ENCODE results near the gene CACNG8. TPM values are rescaled to one million over a fixed set of nuclear protein-coding genes. Genes with fewer than 3 reads are reported as not detected.

Gene CACNG8
- polyA plus RNA-seq, 1 donor (not counting 4 experiments of a cell fraction or from before 2014, with no cell fraction given) = not detected

DNA sequence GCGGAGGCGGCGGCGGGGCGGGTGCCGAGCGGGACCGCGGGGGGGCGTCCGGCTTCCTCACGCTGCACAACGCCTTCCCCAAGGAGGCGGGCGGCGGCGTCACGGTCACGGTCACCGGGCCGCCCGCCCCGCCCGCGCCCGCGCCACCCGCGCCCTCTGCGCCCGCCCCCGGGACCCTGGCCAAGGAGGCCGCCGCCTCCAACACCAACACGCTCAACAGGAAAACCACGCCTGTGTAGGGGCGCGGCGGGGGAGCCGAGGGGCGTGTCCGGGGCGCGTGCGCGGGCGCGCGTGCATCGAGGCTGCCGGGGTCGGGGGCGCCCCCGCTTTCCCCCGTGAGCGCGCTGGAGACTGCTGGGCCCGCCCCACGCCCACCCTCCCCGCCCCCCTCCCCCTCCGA lies 19.9 kb downstream of the CACNG8 start:
- H3K4me3 ChIP-seq (ENCODE audit: control insufficient read depth in 2 of 3, extremely low read depth in 1 of 3, insufficient read depth in 2 of 3, low read depth in 1 of 3, low read length in 3 of 3) = no peak overlapping the region
- no peak for FAIRE-seq
- dilution Hi-C loops (cut with MboI; ENCODE audit: extremely low pct_ligation_motif_present, low sequenced_read_pairs) = no loop called here
- no peak overlapping the region for H3K27ac ChIP-seq (ENCODE audit: control insufficient read depth, insufficient read depth, low read length)
- H3K9me1 ChIP-seq (ENCODE audit: control insufficient read depth, extremely low read depth, insufficient read depth, low read length) = no peaks in the 10 kb centered on the region
- peaks cover 3% of the 10 kb centered on the region for H3K9me3 ChIP-seq (ENCODE audit: control insufficient read depth, low read depth, low read length)
- no peaks in the 10 kb centered on the region for H3K36me3 ChIP-seq (ENCODE audit: control insufficient read depth in 2 of 2, extremely low read depth in 1 of 2, insufficient read depth in 2 of 2, low read length in 2 of 2)
- H3K79me2 ChIP-seq (ENCODE audit: control insufficient read depth, insufficient read depth, low read length) = no peaks in the 10 kb centered on the region
- peaks cover 44% of the 10 kb centered on the region for H3K27me3 ChIP-seq (ENCODE audit: control insufficient read depth, extremely low read depth, insufficient read depth, low read length)
- no peaks in the 10 kb centered on the region for H3K4me1 ChIP-seq (ENCODE audit: control insufficient read depth, extremely low read depth, insufficient read depth, low read length)
- no peak overlapping the region for H3K9ac ChIP-seq (ENCODE audit: control insufficient read depth, extremely low read depth, insufficient read depth, low read length)
- no peak overlapping the region for H3K4me2 ChIP-seq (ENCODE audit: control insufficient read depth, extremely low read depth, insufficient read depth, low read depth, low read length)
- no peak for DNase-seq (ENCODE audit: low read depth, low spot score)
- no peak overlapping the region for H2AFZ ChIP-seq (ENCODE audit: control insufficient read depth, low read length)
- TF ChIP-seq, protein P1, sequence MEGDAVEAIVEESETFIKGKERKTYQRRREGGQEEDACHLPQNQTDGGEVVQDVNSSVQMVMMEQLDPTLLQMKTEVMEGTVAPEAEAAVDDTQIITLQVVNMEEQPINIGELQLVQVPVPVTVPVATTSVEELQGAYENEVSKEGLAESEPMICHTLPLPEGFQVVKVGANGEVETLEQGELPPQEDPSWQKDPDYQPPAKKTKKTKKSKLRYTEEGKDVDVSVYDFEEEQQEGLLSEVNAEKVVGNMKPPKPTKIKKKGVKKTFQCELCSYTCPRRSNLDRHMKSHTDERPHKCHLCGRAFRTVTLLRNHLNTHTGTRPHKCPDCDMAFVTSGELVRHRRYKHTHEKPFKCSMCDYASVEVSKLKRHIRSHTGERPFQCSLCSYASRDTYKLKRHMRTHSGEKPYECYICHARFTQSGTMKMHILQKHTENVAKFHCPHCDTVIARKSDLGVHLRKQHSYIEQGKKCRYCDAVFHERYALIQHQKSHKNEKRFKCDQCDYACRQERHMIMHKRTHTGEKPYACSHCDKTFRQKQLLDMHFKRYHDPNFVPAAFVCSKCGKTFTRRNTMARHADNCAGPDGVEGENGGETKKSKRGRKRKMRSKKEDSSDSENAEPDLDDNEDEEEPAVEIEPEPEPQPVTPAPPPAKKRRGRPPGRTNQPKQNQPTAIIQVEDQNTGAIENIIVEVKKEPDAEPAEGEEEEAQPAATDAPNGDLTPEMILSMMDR (optimal IDR thresholded peaks at IDR 0.05 in 1 of 3, IDR thresholded peaks at IDR 0.05 in 1 of 3, conservative IDR thresholded peaks at IDR 0.05 in 1 of 3; ENCODE audit: extremely low read depth in 1 of 3, insufficient read depth in 2 of 3, low read length in 3 of 3) = no peak
- TF ChIP-seq EZH2 (IDR thresholded peaks at IDR 0.05; ENCODE audit: low read length) = no peak
- H4K20me1 ChIP-seq (ENCODE audit: control insufficient read depth, extremely low read depth, insufficient read depth, low read length) = no peaks in the 10 kb centered on the region

DNA sequence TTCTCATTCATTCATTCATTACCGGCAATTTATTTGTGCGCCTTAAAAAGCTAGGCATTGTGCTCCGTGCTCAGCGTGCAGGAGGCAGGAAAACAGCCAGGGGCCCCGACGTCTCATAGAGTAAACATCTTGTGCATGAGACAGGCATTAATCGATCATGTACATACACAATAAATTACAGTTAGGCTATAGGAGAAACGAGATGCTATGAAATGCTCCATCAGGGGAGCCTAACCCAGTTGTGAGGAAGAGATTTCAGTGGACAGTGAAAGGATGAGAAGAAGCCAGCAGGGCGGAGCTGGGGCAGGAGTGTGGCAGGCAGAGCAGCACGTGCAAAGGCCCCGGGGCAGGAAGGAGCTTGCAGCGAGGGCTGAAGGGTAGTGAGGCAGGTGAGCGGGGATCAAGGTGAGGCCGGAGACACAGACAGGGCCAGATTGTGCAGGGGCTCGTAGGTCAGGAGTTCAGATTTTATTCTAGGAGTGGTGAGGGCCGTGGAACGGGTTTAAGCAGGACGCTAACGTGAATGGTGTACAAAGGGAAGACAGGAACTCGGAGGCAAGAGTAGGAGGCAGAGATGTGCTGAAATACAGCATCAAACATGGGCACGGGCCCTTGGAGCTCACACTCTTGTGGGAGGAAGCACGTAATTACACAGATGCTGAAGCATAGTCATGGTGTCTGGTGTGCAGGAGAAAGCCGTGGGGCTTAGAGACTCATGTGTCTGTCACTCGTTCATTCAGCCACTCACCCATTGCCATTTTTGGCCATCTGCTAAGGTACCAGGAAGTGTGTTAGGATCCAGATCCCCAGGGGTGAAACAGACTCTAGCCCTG lies 20.9 kb downstream of the CACNG8 start:
- no peaks in the 10 kb centered on the region for H4K20me1 ChIP-seq (ENCODE audit: control insufficient read depth, extremely low read depth, insufficient read depth, low read length)
- H3K36me3 ChIP-seq (ENCODE audit: control insufficient read depth in 2 of 2, extremely low read depth in 1 of 2, insufficient read depth in 2 of 2, low read length in 2 of 2) = no peaks in the 10 kb centered on the region
- no peak for DNase-seq (ENCODE audit: low read depth, low spot score)
- no peak overlapping the region for H3K9ac ChIP-seq (ENCODE audit: control insufficient read depth, extremely low read depth, insufficient read depth, low read length)
- H3K9me1 ChIP-seq (ENCODE audit: control insufficient read depth, extremely low read depth, insufficient read depth, low read length) = no peaks in the 10 kb centered on the region
- dilution Hi-C loops (cut with MboI; ENCODE audit: extremely low pct_ligation_motif_present, low sequenced_read_pairs) = no loop called here
- H2AFZ ChIP-seq (ENCODE audit: control insufficient read depth, low read length) = no peak overlapping the region
- H3K79me2 ChIP-seq (ENCODE audit: control insufficient read depth, insufficient read depth, low read length) = no peaks in the 10 kb centered on the region
- no peak overlapping the region for H3K4me3 ChIP-seq (ENCODE audit: control insufficient read depth in 2 of 3, extremely low read depth in 1 of 3, insufficient read depth in 2 of 3, low read depth in 1 of 3, low read length in 3 of 3)
- H3K27ac ChIP-seq (ENCODE audit: control insufficient read depth, insufficient read depth, low read length) = no peak overlapping the region
- no peak for FAIRE-seq
- peaks cover 3% of the 10 kb centered on the region for H3K9me3 ChIP-seq (ENCODE audit: control insufficient read depth, low read depth, low read length)
- TF ChIP-seq, protein P1 (optimal IDR thresholded peaks at IDR 0.05 in 1 of 3, IDR thresholded peaks at IDR 0.05 in 1 of 3, conservative IDR thresholded peaks at IDR 0.05 in 1 of 3; ENCODE audit: extremely low read depth in 1 of 3, insufficient read depth in 2 of 3, low read length in 3 of 3) = no peak
- no peak for TF ChIP-seq EZH2 (IDR thresholded peaks at IDR 0.05; ENCODE audit: low read length)
- H3K4me1 ChIP-seq (ENCODE audit: control insufficient read depth, extremely low read depth, insufficient read depth, low read length) = no peaks in the 10 kb centered on the region
- peaks cover 35% of the 10 kb centered on the region for H3K27me3 ChIP-seq (ENCODE audit: control insufficient read depth, extremely low read depth, insufficient read depth, low read length)
- no peak overlapping the region for H3K4me2 ChIP-seq (ENCODE audit: control insufficient read depth, extremely low read depth, insufficient read depth, low read depth, low read length)
